GM10248 (cell line): Measurements from ENCODE around the gene SLIT3.

ENCODE experiments used
- CTCF ChIA-PET: fragments of 300-600 bp; sonication (Branson Sonifier 250); formaldehyde crosslinking; extraction: SDS; loops from one replicate; lab custom pipeline; 2021; ENCODE audit warnings: antibody characterized with exemption; lab: Yijun Ruan, JAX
- POLR2A ChIA-PET: fragments of 350-650 bp; sonication (Branson Sonifier 250); formaldehyde crosslinking; extraction: SDS; loops from one replicate; lab custom pipeline; 2020; ENCODE audit warnings: antibody characterized with exemption; lab: Yijun Ruan, JAX
- DNase-seq: peaks from one replicate; pipeline ENCODE4 v3.0.0; 2012; ENCODE audit errors: extremely low spot score
- CTCF ChIP-seq: IDR thresholded peaks from 2 replicates; pipeline ENCODE4 v1.5.1; 2012; ENCODE audit warnings: mild to moderate bottlenecking, low read depth; ENCODE audit errors: extremely low read depth, missing control alignments, control extremely low read depth

The SLIT3 gene

GRCh38 chr5:168826246-168826725, 474.7 kb downstream of the SLIT3 start:
- ChIA-PET CTCF (no interaction called here), POLR2A (no interaction called here)
- DNase-seq, result no peak
- no peak for TF ChIP-seq CTCF

- ChIA-PET POLR2A (no interaction called here), CTCF (no interaction called here)
- no peak for DNase-seq
- TF ChIP-seq CTCF, result no peak
Measured at GRCh38 chr5:168822745-168823281, 478.1 kb downstream of the SLIT3 start.

- POLR2A ChIA-PET, result no interaction called here
- DNase-seq, result no peak
- no peak for TF ChIP-seq CTCF
- CTCF ChIA-PET, result no interaction called here
Measured at GRCh38 chr5:168822248-168822744, 478.6 kb downstream of the SLIT3 start.

GRCh38 chr5:168820874-168821273, 480.1 kb downstream of the SLIT3 start:
- CTCF ChIA-PET, result no interaction called here
- TF ChIP-seq CTCF, result no peak
- POLR2A ChIA-PET, result no interaction called here
- DNase-seq, result no peak

GRCh38 chr5:168819004-168819621, 481.8 kb downstream of the SLIT3 start:
- ChIA-PET CTCF (interaction anchor here (1.1 kb wide), 1 partner anchor 17 kb away, joined by 3 read pairs; no protein-coding TSS in a partner anchor), POLR2A (no interaction called here)
- no peak for TF ChIP-seq CTCF

GRCh38 chr5:168818558-168818957, 482.4 kb downstream of the SLIT3 start:
- CTCF ChIA-PET, result interaction anchor here (1.1 kb wide), 1 partner anchor 17 kb away, joined by 3 read pairs; no protein-coding TSS in a partner anchor
- DNase-seq, result no peak
- POLR2A ChIA-PET, result no interaction called here
- no peak for TF ChIP-seq CTCF

More at GRCh38 chr5:168819004-168819621, 481.8 kb downstream of the SLIT3 start:
- no peak for DNase-seq
